SK-N-SH (cell line): ENCODE data around the gene KLF13.

ENCODE experiments used
- EZH2phosphoT487 ChIP-seq: fragments of 200-600 bp; sonication (generic); IDR thresholded peaks from 2 replicates; pipeline ENCODE4 v1.6.1; 2017; ENCODE audit warnings: low read depth, mixed run types, mild to moderate bottlenecking, antibody characterized with exemption, moderate library complexity, borderline replicate concordance
- RXRA ChIP-seq: IDR thresholded peaks from 2 replicates; pipeline ENCODE4 v1.4.0; 2012; ENCODE audit warnings: low read depth, mild to moderate bottlenecking, borderline replicate concordance
- YY1 ChIP-seq: IDR thresholded peaks from 2 replicates; pipeline ENCODE4 v1.4.0; 2012; ENCODE audit warnings: low read depth, mild to moderate bottlenecking
- TF ChIP-seq, protein P1 (sequence below): fragments of 200-600 bp; sonication (generic); IDR thresholded peaks from 2 replicates; pipeline ENCODE4 v1.6.1; 2017; ENCODE audit warnings: antibody characterized with exemption, mild to moderate bottlenecking, moderate library complexity

DNA sequence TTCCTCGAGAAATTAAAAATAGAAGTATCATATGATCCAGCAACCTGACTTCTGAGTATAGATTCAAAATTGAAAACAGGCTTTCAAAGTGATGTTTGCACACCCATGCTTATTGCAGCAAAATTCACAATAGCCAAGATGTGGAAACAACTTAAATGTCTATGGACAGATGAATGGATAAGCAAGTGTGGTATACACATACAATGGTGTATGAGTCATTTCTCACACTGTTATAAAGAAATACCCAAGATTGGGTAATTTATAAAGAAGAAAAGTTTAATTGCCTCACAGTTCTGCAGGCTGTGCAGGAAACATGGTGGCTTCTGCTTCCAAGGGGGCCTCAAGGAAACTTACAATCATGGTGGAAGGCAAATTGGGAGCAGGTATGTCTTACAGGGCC, 100.8 kb downstream of the KLF13 start:
- TF ChIP-seq, protein P1, sequence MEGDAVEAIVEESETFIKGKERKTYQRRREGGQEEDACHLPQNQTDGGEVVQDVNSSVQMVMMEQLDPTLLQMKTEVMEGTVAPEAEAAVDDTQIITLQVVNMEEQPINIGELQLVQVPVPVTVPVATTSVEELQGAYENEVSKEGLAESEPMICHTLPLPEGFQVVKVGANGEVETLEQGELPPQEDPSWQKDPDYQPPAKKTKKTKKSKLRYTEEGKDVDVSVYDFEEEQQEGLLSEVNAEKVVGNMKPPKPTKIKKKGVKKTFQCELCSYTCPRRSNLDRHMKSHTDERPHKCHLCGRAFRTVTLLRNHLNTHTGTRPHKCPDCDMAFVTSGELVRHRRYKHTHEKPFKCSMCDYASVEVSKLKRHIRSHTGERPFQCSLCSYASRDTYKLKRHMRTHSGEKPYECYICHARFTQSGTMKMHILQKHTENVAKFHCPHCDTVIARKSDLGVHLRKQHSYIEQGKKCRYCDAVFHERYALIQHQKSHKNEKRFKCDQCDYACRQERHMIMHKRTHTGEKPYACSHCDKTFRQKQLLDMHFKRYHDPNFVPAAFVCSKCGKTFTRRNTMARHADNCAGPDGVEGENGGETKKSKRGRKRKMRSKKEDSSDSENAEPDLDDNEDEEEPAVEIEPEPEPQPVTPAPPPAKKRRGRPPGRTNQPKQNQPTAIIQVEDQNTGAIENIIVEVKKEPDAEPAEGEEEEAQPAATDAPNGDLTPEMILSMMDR: no peak
- no peak for TF ChIP-seq EZH2phosphoT487
- no peak for TF ChIP-seq YY1
- no peak for TF ChIP-seq RXRA
